HG03108 (cell line): ENCODE results near the gene ZNF576.
"Not testable (repeated sequence)": the region's sequence is repeated elsewhere in the genome, so short reads cannot be mapped to it uniquely, and the experiment has no call there.

Source experiments
- ATAC-seq: cut with Tn5 transposase; IDR thresholded peaks from one replicate; pipeline ENCODE4 v1.9.1; 2021; ENCODE audit warnings: moderate library complexity; ENCODE audit not compliant: unreplicated experiment

Gene ZNF576

GRCh38 chr19:43599635-43600295 lies 3.4 kb downstream of the ZNF576 start:
- ATAC-seq, result no peak

GRCh38 chr19:43600326-43600725 lies 3.9 kb downstream of the ZNF576 start:
- ATAC-seq, result not testable (repeated sequence)

- ATAC-seq, result no peak
These were observed 9.6 kb downstream of the ZNF576 start for GRCh38 chr19:43605875-43606568.

- ATAC-seq, result no peak
These were observed 10.3 kb downstream of the ZNF576 start for GRCh38 chr19:43606569-43607229.

- no peak for ATAC-seq
These were observed 11.1 kb downstream of the ZNF576 start for GRCh38 chr19:43607238-43608205.

GRCh38 chr19:43609872-43610271 lies 13.5 kb downstream of the ZNF576 start:
- ATAC-seq, result no peak

- ATAC-seq, result no peak
These were observed 14.1 kb downstream of the ZNF576 start for GRCh38 chr19:43610493-43610892.

- ATAC-seq, result no peak
These were observed 15.4 kb downstream of the ZNF576 start, which contains the start of gene SRRM5 for GRCh38 chr19:43611788-43612187. Gene SRRM5 (plus strand): TSS chr19:43612088. CDS start chr19:43612122, 34 bp downstream.

GRCh38 chr19:43612374-43612773 lies 16.0 kb downstream of the ZNF576 start:
- ATAC-seq, result no peak

- no peak for ATAC-seq
These were observed 19.9 kb downstream of the ZNF576 start for GRCh38 chr19:43616306-43616705.

GRCh38 chr19:43616954-43617353 lies 20.6 kb downstream of the ZNF576 start:
- no peak for ATAC-seq

GRCh38 chr19:43618921-43619261 lies 22.5 kb downstream of the ZNF576 start:
- peak; percentile 19 for ATAC-seq

GRCh38 chr19:43619262-43620060 lies 23.1 kb downstream of the ZNF576 start, which contains the start of gene ZNF428:
Gene ZNF428 (minus strand): TSS chr19:43619629. CDS start chr19:43614304, 5,325 bp downstream.
- peak; percentile 63 for ATAC-seq

GRCh38 chr19:43620061-43621001 lies 23.9 kb downstream of the ZNF576 start:
- peak; percentile 2 for ATAC-seq

GRCh38 chr19:43622070-43622469 lies 25.7 kb downstream of the ZNF576 start:
- no peak for ATAC-seq

GRCh38 chr19:43622956-43623355 lies 26.6 kb downstream of the ZNF576 start:
- ATAC-seq, result no peak

GRCh38 chr19:43623889-43624670 lies 27.7 kb downstream of the ZNF576 start:
- ATAC-seq, result no peak

- ATAC-seq, result no peak
These were observed 28.5 kb downstream of the ZNF576 start for GRCh38 chr19:43624933-43625332.
